Neural cell (in vitro differentiated cells): ENCODE measurements around the gene PTRH1. TPM values are rescaled to one million over a fixed set of nuclear protein-coding genes. Genes with fewer than 3 reads are reported as not detected.

Source experiments
- H2AFZ ChIP-seq: fragments of 200-600, 300-800 bp; sonication (generic), shearing (Covaris generic); 2 replicates; pipeline ENCODE4 v1.6.0; 2014; ENCODE audit warnings: low read depth, mild to moderate bottlenecking, antibody characterized with exemption, low read length, moderate library complexity
- H3F3A ChIP-seq: fragments of 200-600 bp; shearing (Covaris generic); 2 replicates; pipeline ENCODE4 v1.6.1; 2016; ENCODE audit warnings: mild to moderate bottlenecking, moderate library complexity, mixed read lengths, antibody characterized with exemption, low read length; ENCODE audit not compliant: insufficient read depth, poor library complexity, severe bottlenecking
- H3K27ac ChIP-seq: fragments of 200-600, 300-800 bp; sonication (generic), shearing (Covaris generic); 2 replicates; pipeline ENCODE4 v1.5.1; 2014; ENCODE audit warnings: mild to moderate bottlenecking, low read length, moderate library complexity
- H3K27me3 ChIP-seq: fragments of 300-800, 200-600 bp; sonication (generic), shearing (Covaris generic); 2 replicates; pipeline ENCODE4 v1.6.0; 2014; ENCODE audit warnings: mild to moderate bottlenecking, low read depth, low read length, moderate library complexity; ENCODE audit not compliant: insufficient read depth
- H3K36me3 ChIP-seq: fragments of 300-800, 200-600 bp; sonication (generic), shearing (Covaris generic); 2 replicates; pipeline ENCODE4 v1.5.1; 2014; ENCODE audit warnings: mild to moderate bottlenecking, antibody characterized with exemption, low read length, moderate library complexity; ENCODE audit not compliant: insufficient read depth
- H3K4me2 ChIP-seq: fragments of 300-800, 200-600 bp; sonication (generic), shearing (Covaris generic); 2 replicates; pipeline ENCODE4 v1.6.0; 2014; ENCODE audit warnings: mild to moderate bottlenecking, low read length
- H3K4me3 ChIP-seq: fragments of 300-800, 200-600 bp; sonication (generic), shearing (Covaris generic); 2 replicates; pipeline ENCODE4 v1.5.1; 2014; ENCODE audit warnings: mild to moderate bottlenecking, low read length, moderate library complexity
- H3K79me2 ChIP-seq: fragments of 200-600 bp; shearing (Covaris generic); replicated peaks from 2 replicates; pipeline ENCODE4 v1.6.0; 2014; ENCODE audit warnings: mild to moderate bottlenecking, low read length, moderate library complexity; ENCODE audit not compliant: insufficient read depth
- H3K9ac ChIP-seq: fragments of 300-800, 200-600 bp; sonication (generic), shearing (Covaris generic); 2 replicates; pipeline ENCODE4 v1.6.1; 2016; ENCODE audit warnings: mild to moderate bottlenecking, low read length, mixed read lengths
- H3K9me2 ChIP-seq: fragments of 200-600 bp; shearing (Covaris generic); 2 replicates; pipeline ENCODE4 v1.6.1; 2016; ENCODE audit warnings: mild to moderate bottlenecking, low read length, mixed read lengths; ENCODE audit not compliant: insufficient read depth
- H3K9me3 ChIP-seq: fragments of 200-600, 300-800 bp; sonication (generic), shearing (Covaris generic); 2 replicates; pipeline ENCODE4 v1.6.1; 2016; ENCODE audit warnings: mild to moderate bottlenecking, mixed run types, low read length, moderate library complexity, mixed read lengths
- H4K20me1 ChIP-seq: fragments of 200-600 bp; shearing (Covaris generic); 2 replicates; pipeline ENCODE4 v1.6.1; 2016; ENCODE audit warnings: mild to moderate bottlenecking, mixed run types; ENCODE audit not compliant: insufficient read depth
- EP300 ChIP-seq: fragments of 450-650 bp; conservative IDR thresholded peaks from 2 replicates; pipeline ENCODE4 v1.6.1; 2014; ENCODE audit warnings: antibody characterized with exemption, mild to moderate bottlenecking, moderate library complexity; ENCODE audit not compliant: poor library complexity, severe bottlenecking
- EZH2 ChIP-seq: fragments of 200-600, 300-800 bp; shearing (Covaris generic), sonication (generic); IDR thresholded peaks from 2 replicates; pipeline ENCODE4 v1.6.1; 2014; ENCODE audit warnings: antibody characterized with exemption, low read length, borderline replicate concordance, mild to moderate bottlenecking; ENCODE audit not compliant: insufficient read depth, poor library complexity, severe bottlenecking
- MXI1 ChIP-seq: fragments of 450-650 bp; conservative IDR thresholded peaks from 2 replicates; pipeline ENCODE4 v1.6.1; 2014; ENCODE audit warnings: antibody characterized with exemption, mild to moderate bottlenecking; ENCODE audit not compliant: poor library complexity, severe bottlenecking
- POLR2AphosphoS5 ChIP-seq: IDR thresholded peaks from 2 replicates; pipeline ENCODE4 v1.6.1; 2012
- RAD21 ChIP-seq: fragments of 450-650 bp; conservative IDR thresholded peaks from 2 replicates; pipeline ENCODE4 v1.6.1; 2014; ENCODE audit warnings: antibody characterized with exemption, mild to moderate bottlenecking, moderate library complexity
- REST ChIP-seq: IDR thresholded peaks from 2 replicates; pipeline ENCODE4 v1.6.1; 2012; ENCODE audit warnings: borderline replicate concordance
- SMC3 ChIP-seq: fragments of 450-650 bp; conservative IDR thresholded peaks from 2 replicates; pipeline ENCODE4 v1.6.1; 2014; ENCODE audit warnings: antibody characterized with exemption, mild to moderate bottlenecking, moderate library complexity; ENCODE audit not compliant: poor library complexity
- TAF1 ChIP-seq: IDR thresholded peaks from 2 replicates; pipeline ENCODE4 v1.6.1; 2012; ENCODE audit warnings: low read depth
- polyA plus RNA-seq: library from polyadenylated mRNA; depleted of rRNA; stranded (reverse); fragments of >200 nt; gene quantifications from 2 replicates; pipeline ENCODE4 v1.2.3, GENCODE V29; 2014
- TF ChIP-seq, protein P1 (sequence below): fragments of 450-650 bp; IDR thresholded peaks from 2 replicates; pipeline ENCODE4 v1.5.1; 2014; ENCODE audit warnings: antibody characterized with exemption, mild to moderate bottlenecking, moderate library complexity; ENCODE audit not compliant: poor library complexity, severe bottlenecking

Gene PTRH1
- polyA plus RNA-seq, 1 donor from 2014 or later: 20.0 TPM

DNA sequence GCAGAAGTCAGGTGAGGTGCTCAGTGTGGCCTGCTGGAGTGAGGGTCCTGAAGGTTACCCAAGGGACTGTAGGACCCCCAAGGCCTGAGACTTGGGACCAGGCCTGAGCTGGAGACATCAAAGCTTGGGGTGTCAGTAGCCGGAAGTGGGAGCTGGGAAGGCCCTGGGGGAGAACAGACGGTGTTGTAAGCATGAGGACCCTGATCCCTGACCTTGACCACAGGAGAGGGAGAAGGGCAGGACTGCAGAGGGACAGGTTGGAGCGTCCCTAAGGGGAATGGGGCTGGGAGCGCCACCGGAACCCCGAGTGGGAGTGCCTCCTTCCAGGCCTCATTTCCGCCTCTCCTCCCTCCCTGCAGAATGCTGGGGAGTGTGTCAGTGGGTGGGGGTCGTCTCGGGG lies 949 bp upstream of the PTRH1 start:
- Histone ChIP-seq H3F3A (no peaks in the 10 kb centered on the region), H3K9me2 (no peaks in the 10 kb centered on the region), H3K4me2 (peak overlapping the region; percentile 34), H2AFZ (peak overlapping the region; percentile 75), H3K9me3 (no peaks in the 10 kb centered on the region), H3K9ac (peak overlapping the region; percentile 62), H3K79me2 (no peaks in the 10 kb centered on the region), H3K27ac (no peak overlapping the region), H3K4me3 (peak overlapping the region; percentile 87), H3K27me3 (no peaks in the 10 kb centered on the region), H3K36me3 (no peaks in the 10 kb centered on the region), H4K20me1 (no peaks in the 10 kb centered on the region)
- TF ChIP-seq POLR2AphosphoS5 (no peak), REST (no peak), MXI1 (no peak), SMC3 (no peak), TAF1 (no peak), EP300 (no peak), EZH2 (no peak), RAD21 (no peak)
- TF ChIP-seq, protein P1, sequence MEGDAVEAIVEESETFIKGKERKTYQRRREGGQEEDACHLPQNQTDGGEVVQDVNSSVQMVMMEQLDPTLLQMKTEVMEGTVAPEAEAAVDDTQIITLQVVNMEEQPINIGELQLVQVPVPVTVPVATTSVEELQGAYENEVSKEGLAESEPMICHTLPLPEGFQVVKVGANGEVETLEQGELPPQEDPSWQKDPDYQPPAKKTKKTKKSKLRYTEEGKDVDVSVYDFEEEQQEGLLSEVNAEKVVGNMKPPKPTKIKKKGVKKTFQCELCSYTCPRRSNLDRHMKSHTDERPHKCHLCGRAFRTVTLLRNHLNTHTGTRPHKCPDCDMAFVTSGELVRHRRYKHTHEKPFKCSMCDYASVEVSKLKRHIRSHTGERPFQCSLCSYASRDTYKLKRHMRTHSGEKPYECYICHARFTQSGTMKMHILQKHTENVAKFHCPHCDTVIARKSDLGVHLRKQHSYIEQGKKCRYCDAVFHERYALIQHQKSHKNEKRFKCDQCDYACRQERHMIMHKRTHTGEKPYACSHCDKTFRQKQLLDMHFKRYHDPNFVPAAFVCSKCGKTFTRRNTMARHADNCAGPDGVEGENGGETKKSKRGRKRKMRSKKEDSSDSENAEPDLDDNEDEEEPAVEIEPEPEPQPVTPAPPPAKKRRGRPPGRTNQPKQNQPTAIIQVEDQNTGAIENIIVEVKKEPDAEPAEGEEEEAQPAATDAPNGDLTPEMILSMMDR: no peak

- peak overlapping the region; percentile 21 for H3K4me2 ChIP-seq
- no peaks in the 10 kb centered on the region for H3K9me3 ChIP-seq
- H3K27me3 ChIP-seq: no peaks in the 10 kb centered on the region
- peak overlapping the region; percentile 75 for H2AFZ ChIP-seq
- no peaks in the 10 kb centered on the region for H3F3A ChIP-seq
- H3K4me3 ChIP-seq: peak overlapping the region; percentile 87
- H3K9me2 ChIP-seq: no peaks in the 10 kb centered on the region
- no peaks in the 10 kb centered on the region for H4K20me1 ChIP-seq
- H3K79me2 ChIP-seq: no peaks in the 10 kb centered on the region
- H3K36me3 ChIP-seq: no peaks in the 10 kb centered on the region
- H3K9ac ChIP-seq: peak overlapping the region; percentile 62
- H3K27ac ChIP-seq: no peak overlapping the region
- no peak for TF ChIP-seq MXI1
- TF ChIP-seq POLR2AphosphoS5: no peak
- TF ChIP-seq, protein P1: no peak
- TF ChIP-seq RAD21: no peak
- TF ChIP-seq EP300: no peak
- no peak for TF ChIP-seq TAF1
- no peak for TF ChIP-seq EZH2
- no peak for TF ChIP-seq SMC3
- TF ChIP-seq REST: no peak
These were observed 453 bp downstream of the PTRH1 start for GRCh38 chr9:127714951-127715469.
